Ovary (tissue), 3 donors: ENCODE measurements around the gene PER3.

ENCODE experiments used
- CTCF ChIP-seq, 3 donors: fragments of 450-650 bp in 2 of 3; fragments of 200-600 bp in 1 of 3; IDR thresholded peaks; one replicate each; pipeline versions ENCODE4 v1.5.1 to v1.8.0; 2016 to 2022; ENCODE audit warnings: antibody characterized with exemption in 3 of 3, mild to moderate bottlenecking in 1 of 3
- EP300 ChIP-seq: sonication (generic); formaldehyde crosslinking; IDR thresholded peaks from one replicate; pipeline ENCODE4 v1.6.1; 2017; ENCODE audit warnings: antibody characterized with exemption
- POLR2A ChIP-seq: fragments of 450-650 bp; IDR thresholded peaks from one replicate; pipeline ENCODE4 v1.6.1; 2017; ENCODE audit warnings: antibody characterized with exemption, mild to moderate bottlenecking, moderate library complexity
- donor health status: DM: no; HTN: no; CAD: no.

DNA sequence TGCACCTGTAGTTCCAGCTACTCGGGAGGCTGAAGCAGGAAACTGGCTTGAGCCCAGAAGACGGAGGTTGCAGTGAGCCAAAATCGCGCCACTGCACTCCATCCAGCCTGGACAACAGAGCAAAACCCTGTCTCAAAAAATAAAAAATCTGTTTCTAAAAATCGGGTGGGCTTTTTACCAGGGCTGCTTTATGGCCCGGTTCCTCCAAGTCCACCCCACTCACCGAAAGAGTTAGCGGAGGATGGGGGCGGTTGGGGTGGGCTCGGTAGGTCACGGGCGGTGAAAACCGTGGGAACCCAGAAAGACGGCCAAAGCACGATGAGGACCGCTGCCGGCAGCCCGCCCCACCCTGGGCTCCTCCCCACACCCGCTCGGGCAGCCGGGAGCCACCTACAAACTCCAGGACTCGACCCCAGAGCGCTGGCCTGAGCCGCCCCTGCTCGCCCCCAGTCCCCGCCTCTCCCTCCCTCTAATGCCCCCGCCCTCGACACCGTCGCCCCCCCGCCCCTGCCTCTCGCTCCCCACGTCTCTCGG lies 846 bp upstream of the PER3 start:
- TF ChIP-seq CTCF (IDR thresholded peaks at IDR 0.05): no peak
- TF ChIP-seq POLR2A: no peak
- no peak for TF ChIP-seq EP300
